NOMO-1 treated with DMSO at 0.1 percent for 48 hours (cell line): ENCODE measurements around the gene SEMA4B.
"Not testable (repeated sequence)": the region's sequence is repeated elsewhere in the genome, so short reads cannot be mapped to it uniquely, and the experiment has no call there.

Source experiments
- DNase-seq: peaks from one replicate; lab custom pipeline; 2025; ENCODE audit not compliant: unreplicated experiment; lab: John Stamatoyannopoulos, UW

SEMA4B gene, protein sequence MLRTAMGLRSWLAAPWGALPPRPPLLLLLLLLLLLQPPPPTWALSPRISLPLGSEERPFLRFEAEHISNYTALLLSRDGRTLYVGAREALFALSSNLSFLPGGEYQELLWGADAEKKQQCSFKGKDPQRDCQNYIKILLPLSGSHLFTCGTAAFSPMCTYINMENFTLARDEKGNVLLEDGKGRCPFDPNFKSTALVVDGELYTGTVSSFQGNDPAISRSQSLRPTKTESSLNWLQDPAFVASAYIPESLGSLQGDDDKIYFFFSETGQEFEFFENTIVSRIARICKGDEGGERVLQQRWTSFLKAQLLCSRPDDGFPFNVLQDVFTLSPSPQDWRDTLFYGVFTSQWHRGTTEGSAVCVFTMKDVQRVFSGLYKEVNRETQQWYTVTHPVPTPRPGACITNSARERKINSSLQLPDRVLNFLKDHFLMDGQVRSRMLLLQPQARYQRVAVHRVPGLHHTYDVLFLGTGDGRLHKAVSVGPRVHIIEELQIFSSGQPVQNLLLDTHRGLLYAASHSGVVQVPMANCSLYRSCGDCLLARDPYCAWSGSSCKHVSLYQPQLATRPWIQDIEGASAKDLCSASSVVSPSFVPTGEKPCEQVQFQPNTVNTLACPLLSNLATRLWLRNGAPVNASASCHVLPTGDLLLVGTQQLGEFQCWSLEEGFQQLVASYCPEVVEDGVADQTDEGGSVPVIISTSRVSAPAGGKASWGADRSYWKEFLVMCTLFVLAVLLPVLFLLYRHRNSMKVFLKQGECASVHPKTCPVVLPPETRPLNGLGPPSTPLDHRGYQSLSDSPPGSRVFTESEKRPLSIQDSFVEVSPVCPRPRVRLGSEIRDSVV

DNA sequence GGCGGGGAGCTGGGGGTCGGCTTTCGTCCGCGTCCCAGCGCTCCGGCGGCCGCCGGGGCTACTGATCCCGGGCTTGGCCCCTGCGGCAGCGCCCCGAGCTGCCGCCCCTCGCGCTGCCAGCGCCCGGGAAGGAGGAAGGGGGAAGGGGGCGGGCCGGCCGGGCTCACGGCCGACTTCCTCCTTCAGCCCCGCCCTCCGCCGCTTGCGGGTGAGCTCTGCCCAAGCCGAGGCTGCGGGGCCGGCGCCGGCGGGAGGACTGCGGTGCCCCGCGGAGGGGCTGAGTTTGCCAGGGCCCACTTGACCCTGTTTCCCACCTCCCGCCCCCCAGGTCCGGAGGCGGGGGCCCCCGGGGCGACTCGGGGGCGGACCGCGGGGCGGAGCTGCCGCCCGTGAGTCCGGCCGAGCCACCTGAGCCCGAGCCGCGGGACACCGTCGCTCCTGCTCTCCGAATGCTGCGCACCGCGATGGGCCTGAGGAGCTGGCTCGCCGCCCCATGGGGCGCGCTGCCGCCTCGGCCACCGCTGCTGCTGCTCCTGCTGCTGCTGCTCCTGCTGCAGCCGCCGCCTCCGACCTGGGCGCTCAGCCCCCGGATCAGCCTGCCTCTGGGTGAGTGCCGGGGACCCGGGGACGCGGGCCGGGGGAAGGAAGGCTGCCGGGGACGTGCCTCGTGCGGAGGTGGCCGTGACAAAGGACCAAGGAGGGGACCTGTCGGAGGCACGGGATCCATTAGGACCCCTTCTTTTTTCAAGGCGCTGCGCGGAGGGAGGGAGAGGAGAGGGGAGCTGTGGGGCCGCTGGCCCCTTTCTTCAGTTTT is at the start of gene SEMA4B:
Gene SEMA4B (plus strand): TSS at position 201 of the 814 bp plus-strand sequence. CDS start 249 bp downstream, at position 450.
- peak; percentile 53 for DNase-seq

DNA sequence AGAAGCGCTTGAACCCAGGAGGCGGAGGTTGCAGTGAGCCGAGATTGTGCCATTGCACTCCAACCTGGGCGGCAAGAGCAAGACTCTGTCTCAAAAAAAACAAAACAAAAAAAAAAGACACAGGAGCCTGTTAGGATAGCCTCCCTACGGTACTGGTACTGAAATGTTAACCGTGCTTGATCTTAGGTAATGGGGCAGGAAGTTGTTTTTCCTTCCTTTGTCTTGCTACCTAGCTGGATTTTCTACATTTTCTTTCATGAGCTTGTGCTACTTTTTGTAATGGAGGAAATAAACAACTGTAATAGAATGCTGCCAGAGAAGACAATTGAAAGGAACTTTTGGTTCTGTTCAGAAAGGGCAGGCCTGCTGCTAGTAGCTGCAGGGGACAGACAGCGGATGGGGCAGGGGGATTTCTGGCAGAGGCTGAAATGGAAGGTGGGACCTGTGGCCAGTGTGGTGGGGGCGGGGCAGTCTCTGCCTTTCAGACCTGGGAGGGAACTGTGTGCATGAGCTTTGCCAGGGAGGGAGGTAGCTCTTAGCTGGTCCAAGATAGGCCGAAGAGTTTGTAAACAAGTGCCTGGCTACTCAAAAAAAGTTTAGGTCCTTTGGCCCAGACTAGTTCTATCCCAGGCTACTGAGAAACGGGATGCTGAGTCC is 49.0 kb upstream of the SEMA4B start:
- no peak for DNase-seq

DNA sequence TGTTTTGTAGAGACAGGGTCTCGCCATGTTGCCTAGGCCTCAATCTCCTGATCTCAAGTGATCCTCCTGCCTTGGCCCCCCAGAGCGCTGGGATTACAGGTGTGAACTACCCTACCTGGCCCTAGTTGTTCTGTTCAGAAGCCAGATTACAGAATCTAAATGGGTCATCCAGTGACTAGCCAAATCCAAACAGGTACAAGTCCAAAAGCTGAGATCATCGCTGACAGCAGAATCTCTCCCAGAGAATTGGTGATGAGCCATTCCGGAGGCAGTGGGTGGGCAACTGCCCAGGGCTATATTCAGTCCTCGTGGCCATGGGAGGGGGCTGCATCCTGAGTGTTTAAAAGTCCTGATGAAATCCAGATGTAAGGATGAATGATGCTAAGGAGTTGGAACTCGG is 47.5 kb upstream of the SEMA4B start:
- DNase-seq, result no peak

DNA sequence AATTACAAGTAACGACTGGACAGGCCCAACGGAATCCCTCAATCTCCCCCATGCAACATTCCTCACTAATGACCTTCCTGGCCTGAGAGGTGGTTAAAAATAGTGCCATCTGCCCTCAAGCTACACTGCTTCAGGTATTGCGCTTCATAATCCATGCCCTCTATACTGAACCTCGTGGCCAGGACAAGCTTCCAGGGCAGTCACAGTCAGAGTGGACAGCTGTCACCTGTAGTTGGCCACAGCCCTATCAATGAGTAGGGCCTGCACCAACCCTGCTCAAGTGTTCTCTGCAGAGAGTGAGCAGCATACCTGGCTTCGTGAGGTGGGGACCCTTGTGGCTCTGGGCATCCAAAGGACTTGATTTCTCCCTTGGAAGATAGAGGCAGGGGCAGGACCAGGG is 46.9 kb upstream of the SEMA4B start:
- no peak for DNase-seq

DNA sequence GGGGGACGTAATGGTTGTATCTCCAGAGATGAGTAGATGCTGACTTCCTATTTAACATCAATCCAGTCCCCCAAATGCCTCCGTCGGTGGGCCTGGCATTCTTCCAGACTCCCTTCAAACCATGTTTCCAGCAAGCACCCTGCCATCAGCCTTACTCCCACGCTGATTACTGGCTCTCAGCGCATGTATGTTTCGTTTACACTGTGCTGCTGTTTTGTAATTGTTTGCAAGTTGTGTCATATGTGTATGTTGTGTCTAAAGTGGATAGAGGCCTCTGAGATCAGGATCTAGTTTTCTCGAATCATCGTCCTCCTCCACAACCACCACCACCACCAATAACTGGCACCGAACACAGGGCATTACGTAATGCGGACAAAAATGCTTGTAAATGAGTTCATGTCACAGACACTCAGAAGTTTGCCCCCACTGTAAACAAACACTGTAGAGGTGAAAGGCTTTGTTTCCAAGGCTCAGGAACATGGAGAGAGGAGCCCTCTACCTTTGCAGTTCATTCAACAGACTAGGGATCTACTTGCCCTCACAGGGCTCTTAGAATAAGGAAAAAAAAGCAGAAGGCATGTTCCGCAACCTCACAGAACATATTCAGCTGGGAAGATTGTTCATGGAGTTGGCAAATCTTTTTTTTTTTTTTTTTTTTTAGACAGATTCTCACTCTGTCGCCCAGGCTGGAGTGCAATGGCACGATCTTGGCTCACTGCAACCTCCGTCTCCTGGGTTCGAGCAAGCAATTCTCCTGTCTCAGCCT is 46.1 kb upstream of the SEMA4B start:
- no peak for DNase-seq

DNA sequence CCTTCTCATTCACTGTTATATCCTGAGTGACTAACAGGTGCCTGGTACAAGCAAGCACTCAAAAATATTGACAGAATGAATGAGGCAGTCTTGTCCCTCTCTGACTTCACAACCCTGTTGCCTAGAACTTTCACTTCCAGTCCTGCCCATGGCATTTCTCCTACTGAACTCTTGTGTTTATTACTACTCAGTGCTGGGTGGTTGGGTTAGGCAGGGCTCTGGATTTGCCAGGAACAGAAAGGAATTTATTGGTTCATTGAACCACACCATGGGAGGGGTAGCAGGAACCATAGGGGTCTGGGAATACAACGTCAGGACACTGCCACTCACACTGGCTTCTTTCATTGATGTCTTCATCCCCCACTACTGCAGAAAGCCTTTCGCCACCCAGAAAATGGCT is 41.9 kb upstream of the SEMA4B start:
- no peak for DNase-seq

DNA sequence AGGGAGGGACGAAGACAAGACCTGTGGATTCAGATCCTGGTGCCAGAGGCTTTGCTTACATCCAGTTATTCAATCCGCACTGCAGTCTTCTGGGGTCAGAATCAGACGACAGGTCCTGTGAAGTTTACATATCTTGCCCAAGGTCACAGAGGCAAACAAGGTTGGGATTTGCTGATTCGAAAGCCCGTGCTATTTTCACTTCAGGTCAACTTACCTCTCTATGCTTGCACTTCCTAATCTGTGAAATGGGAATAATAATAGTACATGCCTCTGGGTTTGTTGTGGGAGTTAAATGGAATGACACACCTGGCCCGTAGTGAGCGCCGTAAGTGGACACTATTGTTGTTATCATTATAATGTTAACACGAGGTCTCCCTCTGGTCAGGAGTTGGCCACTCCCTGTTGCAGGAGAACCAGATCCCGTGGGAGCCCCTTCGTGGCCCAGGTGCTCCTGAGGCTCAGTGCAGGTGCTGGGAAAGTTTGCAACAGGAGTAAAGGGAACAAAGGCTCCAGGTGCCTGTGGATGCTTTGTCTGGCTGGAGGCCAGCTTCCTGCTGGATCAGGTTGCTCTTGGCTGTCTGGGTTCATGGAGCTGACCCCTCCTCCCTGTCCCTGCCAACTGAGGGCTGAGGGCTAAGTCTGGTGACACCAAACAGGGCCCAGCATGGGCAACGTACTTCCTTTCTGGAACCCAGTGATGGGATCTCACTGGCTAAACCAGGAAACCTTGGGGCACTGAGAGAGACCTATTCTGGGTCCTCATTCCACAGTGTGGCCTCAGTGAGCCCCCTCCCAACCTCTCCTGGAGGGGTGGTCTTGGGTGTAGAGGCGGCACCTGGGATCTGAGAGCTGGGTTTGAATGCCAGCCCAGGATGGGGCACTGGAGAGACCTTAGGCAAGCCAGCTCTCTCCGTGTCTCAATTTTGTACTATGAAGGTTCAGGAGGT is 40.1 kb upstream of the SEMA4B start:
- no peak for DNase-seq

DNA sequence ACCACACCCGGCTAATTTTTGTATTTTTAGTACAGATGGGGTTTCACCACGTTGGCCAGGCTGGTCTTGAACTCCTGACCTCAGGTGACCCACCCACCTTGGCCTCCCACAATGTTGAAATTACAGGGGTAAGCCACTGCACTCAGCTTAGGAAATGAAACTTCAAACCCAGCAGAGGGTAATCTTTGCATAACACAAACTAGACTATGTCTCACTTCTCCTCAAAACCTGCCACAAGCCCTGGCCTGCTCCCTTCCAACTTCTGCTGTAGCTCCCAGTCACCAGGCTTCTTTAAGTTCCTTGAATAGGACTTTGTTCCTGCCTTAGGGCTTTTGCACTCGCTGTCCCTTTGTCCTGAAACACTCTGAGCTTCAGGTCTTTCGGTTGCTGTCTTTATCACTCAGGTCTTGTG is 39.2 kb upstream of the SEMA4B start:
- peak; percentile 85 for DNase-seq

DNA sequence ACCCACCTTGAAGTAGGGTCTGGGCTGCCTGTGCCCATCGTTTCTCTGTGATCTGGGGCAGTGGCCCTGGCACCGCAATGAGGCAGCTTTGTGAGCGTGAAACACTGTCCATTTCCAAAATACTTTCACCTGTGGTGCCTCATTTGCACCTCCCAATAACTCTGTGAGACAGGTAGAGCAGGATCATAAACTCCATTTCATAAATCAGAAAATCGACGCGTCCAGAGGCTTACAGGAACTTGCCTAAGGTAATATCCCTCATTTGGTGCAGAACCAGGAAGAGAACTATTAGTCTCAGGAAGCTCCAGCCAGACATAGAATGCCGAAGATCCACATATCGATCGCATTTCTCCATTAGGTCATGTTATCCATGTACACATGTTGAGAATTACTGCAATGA is 38.2 kb upstream of the SEMA4B start:
- DNase-seq, result no peak

DNA sequence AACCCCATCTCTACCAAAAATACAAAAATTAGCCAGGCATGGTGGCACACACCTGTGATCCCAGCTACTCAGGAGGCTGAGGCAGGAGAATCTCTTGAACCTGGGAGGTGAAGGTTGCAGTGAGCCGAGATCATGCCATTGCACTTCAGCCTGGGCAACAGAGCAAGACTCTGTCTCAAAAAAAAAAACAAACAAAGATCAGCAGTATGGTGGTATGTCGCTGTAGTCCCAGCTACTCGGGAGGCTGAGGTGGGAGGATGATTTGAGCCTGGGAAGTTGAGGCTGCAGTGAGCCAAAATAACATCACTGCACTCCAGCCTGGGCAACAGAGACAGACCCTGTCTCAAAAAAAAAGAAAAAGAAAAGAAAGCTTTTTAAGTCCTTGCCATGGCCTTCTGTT is 36.9 kb upstream of the SEMA4B start:
- not testable (repeated sequence) for DNase-seq

DNA sequence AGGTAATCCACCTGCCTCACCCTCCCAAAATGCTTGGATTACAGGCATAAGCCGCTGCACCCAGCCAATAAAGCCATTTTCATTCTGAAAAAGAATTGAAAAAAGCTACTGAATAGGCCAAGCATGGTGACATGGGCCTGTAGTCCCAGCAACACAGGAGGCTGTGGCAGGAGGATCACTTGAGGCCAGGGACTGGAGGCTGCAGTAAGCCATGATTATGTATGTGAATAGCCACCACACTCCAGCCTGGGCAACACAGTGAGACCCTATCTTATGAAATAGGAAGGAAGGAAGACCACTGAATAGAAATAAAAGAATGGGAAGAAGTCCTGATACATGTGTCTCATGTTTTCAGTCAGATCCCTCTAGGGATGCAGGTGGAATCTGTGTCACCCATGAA is 36.0 kb upstream of the SEMA4B start:
- no peak for DNase-seq

DNA sequence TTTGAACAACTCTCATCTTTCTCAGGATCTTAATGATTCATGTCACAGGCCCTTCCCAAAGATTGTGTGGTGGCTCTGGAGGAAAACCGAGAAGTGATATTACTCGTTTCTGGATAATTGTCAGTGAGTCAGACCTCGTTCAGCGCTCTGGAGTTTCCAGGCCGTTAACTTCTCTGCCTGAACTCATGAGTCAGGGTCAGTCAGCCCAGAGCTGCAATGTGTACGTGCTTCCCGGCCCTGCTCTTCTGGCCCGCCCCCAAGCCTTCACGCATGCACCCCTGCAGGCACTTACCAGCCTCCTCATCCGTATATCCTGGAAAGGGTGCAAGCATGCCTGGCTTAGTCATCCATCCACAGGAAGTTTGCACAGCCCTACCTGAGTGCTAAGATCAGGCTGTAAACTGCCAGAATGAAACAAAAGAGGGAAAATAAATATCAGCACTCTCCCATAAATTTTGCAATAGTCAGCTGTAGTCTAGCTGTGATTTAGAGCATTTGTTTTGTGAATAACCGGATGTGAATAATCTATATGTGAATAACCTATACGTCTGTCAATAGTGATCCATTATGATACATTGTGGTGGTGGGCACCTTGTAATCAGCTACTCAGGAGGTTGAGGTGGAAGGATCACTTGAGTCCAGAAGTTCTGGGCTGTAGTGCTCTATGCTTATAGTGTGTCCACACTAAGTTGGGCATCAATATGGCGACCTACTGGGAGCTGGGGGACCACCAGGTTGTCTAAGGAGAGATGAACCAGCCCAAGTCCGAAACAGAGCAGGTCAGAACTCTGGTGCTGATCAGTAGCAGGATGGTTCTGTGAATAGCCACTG is 35.3 kb upstream of the SEMA4B start:
- peak; percentile 78 for DNase-seq

DNA sequence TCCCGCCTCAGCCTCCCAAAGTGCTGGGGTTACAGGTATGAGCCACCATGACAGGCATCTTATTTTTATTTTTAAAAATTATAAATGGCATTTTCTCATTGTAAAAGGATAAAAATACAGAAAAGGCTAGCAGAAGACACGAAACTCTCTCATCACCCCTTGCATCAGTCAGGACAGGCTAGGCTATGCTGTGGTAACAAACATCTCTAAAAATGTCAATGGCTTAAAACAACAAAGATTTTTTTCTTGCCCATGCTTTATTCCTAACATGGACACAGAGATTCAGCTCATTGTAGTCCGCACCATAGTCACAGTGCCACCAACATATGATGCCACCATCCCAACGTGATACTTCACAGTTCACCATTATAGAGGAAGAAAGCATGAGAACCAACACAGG is 34.0 kb upstream of the SEMA4B start:
- no peak for DNase-seq

DNA sequence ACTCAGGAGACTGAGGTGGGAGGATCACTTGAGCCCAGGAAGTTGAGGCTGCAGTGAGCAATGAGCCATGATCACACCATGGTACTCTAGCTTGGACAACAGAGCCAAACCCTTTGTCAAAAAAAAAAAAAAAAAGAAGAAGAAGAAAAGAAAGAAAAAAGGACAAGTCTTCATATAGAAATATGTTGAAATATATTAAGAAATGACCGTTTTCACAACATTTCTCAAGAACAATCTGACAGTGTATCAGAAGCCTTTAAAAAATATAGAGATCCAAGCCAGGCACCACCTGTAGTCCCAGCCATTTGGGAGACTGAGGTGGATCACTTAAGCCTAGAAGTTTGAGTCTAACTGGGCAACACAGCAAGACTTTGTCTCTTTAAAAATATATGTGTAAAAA is 29.5 kb upstream of the SEMA4B start:
- no peak for DNase-seq

DNA sequence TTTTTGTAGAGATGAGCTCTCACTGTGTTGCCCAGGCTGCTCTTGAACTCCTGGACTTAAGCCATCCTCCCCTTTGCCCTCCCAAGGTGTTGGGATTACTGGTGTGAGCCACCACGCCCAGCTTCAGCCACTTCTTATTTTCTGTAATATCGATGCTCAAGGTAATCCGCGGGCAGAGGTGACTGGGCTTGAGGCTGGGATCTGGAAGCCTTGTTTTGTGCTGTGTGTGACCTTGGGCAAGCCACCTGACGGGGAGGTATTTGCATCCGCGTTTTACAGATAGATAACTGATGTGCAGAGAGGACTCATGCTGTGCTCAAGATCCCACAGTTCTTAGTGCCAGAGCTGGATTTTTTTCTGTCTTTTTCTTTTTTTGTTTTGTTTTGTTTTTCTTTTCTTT is 27.8 kb upstream of the SEMA4B start:
- DNase-seq, result no peak

DNA sequence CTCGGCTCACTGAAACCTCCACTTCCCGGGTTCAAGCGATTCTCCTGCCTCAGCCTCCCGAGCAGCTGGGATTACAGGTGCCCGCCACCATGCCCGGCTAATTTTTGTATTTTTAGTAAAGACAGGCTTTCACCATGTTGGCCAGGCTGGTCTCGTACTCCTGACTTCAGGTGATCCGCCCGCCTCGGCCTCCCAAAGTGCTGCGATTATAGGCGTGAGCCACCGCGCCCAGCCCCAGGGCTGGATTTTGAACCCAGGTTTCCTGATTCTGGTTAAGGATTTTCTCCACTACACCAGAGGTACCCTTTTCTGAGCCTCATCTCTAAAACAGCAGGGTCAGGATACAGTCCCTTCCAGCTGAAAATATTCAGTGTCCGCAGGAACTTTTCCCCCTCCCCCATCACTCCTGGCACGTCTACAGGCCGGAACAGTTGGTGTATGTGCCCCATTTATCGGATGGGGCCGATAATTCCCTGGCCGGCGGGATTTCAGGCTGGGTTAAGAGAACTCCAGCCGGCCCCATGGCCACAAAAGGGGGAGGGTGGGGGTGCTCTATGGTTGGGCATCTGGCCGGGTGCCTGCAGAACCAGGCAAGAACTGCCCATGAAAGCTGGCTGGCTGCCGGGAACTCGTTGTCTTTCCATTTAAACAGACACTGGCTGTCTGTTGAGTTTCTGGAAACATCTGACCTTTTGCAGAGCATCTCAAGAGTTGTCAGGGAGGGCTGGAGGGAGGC is 26.8 kb upstream of the SEMA4B start:
- no peak for DNase-seq

DNA sequence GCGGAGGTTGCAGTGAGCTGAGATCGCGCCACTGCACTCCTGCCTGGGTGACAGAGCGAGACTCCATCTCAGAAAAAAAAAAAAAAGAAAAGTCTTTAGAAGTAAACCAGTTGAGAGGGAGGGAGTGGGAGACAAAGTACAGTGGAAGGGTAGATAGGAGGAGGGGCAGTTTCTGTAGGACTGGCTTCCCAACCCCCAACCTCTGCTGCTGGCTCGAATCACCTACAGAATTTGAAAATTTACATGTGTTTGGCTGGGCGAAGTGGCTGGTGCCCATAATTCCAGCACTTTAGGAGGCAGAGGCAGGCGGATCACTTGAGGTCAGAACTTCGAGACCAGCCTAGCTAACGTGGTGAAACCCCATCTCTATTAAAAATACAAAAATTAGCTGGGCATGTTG is 24.1 kb upstream of the SEMA4B start:
- DNase-seq, result no peak
